H1 (cell line): ENCODE measurements around the gene SGMS1. TPM values are rescaled to one million over a fixed set of nuclear protein-coding genes. Genes with fewer than 3 reads are reported as not detected.

Source experiments
- CTCF ChIA-PET: fragments of 300-600 bp; sonication (Branson Sonifier 250); formaldehyde crosslinking; loops from one replicate; lab custom pipeline; 2021; ENCODE audit not compliant: partially characterized antibody; lab: Charles Lee
- POLR2A ChIA-PET: fragments of 300-600 bp; sonication (Branson Sonifier 250); formaldehyde crosslinking; loops from one replicate; lab custom pipeline; 2021; ENCODE audit warnings: inconsistent platforms; ENCODE audit not compliant: partially characterized antibody; lab: Charles Lee
- DNase-seq, 2 experiments: peaks; one replicate each; pipeline versions ENCODE4 v3.0.0 to v3.0.0-alpha.2; 2010 to 2022; ENCODE audit warnings: low spot score in 2 of 2, low read depth in 1 of 2, mixed read lengths in 1 of 2
- FAIRE-seq: peaks from 2 replicates; lab custom pipeline; 2011; peaks lifted over from hg19 to GRCh38; lab: Jason Lieb, UNC
- H2AFZ ChIP-seq: 2 replicates; pipeline ENCODE4 v1.8.1; 2012; ENCODE audit warnings: low read length, inconsistent platforms
- H2AK5ac ChIP-seq: 2 replicates; pipeline ENCODE4 v1.6.1; 2013; ENCODE audit warnings: low read depth, low read length
- H2BK120ac ChIP-seq: replicated peaks from 2 replicates; pipeline ENCODE3; 2013; ENCODE audit warnings: low read depth, low read length, inconsistent platforms
- H2BK12ac ChIP-seq: 2 replicates; pipeline ENCODE4 v1.6.1; 2013; ENCODE audit warnings: low read depth, low read length
- H2BK15ac ChIP-seq: 2 replicates; pipeline ENCODE4 v1.6.1; 2013; ENCODE audit warnings: low read length
- H2BK20ac ChIP-seq: 2 replicates; pipeline ENCODE4 v1.6.1; 2013; ENCODE audit warnings: low read length
- H2BK5ac ChIP-seq: 2 replicates; pipeline ENCODE4 v1.6.1; 2013; ENCODE audit warnings: low read depth, low read length
- H3K14ac ChIP-seq: 2 replicates; pipeline ENCODE4 v1.6.1; 2013; ENCODE audit warnings: inconsistent platforms; ENCODE audit not compliant: insufficient read length
- H3K18ac ChIP-seq: 2 replicates; pipeline ENCODE4 v1.6.1; 2013; ENCODE audit warnings: low read length; ENCODE audit errors: extremely low read depth
- H3K23ac ChIP-seq: 2 replicates; pipeline ENCODE4 v1.6.1; 2013; ENCODE audit warnings: inconsistent platforms; ENCODE audit not compliant: insufficient read length
- H3K23me2 ChIP-seq: 2 replicates; pipeline ENCODE4 v1.6.1; 2013; ENCODE audit warnings: low read depth, low read length
- H3K27ac ChIP-seq: 2 replicates; pipeline ENCODE4 v1.6.1; 2011; ENCODE audit warnings: low read depth, low read length, inconsistent platforms
- H3K27me3 ChIP-seq, 4 experiments: replicated peaks in 1 of 4; 1 replicate in 1 of 4; 2 replicates in 3 of 4; pipeline versions ENCODE4 v1.6.1 to v1.8.1; 2011 to 2013; ENCODE audit warnings: low read length in 3 of 4, mild to moderate bottlenecking in 3 of 4, inconsistent platforms in 2 of 4, mixed read lengths in 2 of 4, moderate library complexity in 1 of 4; ENCODE audit not compliant: control insufficient read depth in 3 of 4, insufficient read depth in 3 of 4; ENCODE audit errors: extremely low read depth in 1 of 4
- H3K36me3 ChIP-seq, 4 experiments: 2 replicates each; pipeline versions ENCODE4 v1.6.1 to v1.8.1; 2011 to 2013; ENCODE audit warnings: mild to moderate bottlenecking in 4 of 4, low read length in 3 of 4, moderate library complexity in 2 of 4, control low read depth in 1 of 4, inconsistent platforms in 1 of 4; ENCODE audit not compliant: insufficient read depth in 4 of 4, control insufficient read depth in 2 of 4
- H3K4ac ChIP-seq: replicated peaks from 2 replicates; pipeline ENCODE3; 2013; ENCODE audit warnings: low read length, low read depth, mixed read lengths, inconsistent platforms; ENCODE audit not compliant: insufficient read length
- H3K4me1 ChIP-seq, 4 experiments: replicated peaks in 1 of 4; 1 replicate in 1 of 4; 2 replicates in 3 of 4; pipeline versions ENCODE4 v1.6.1 to v1.8.1; 2011 to 2013; ENCODE audit warnings: low read length in 3 of 4, inconsistent platforms in 2 of 4, mixed read lengths in 1 of 4; ENCODE audit not compliant: insufficient read depth in 4 of 4, control insufficient read depth in 3 of 4
- H3K4me2 ChIP-seq, 2 experiments: 2 replicates each; pipeline versions ENCODE4 v1.6.1 to v1.8.1; 2011 to 2013; ENCODE audit warnings: low read depth in 2 of 2, low read length in 2 of 2, control low read depth in 1 of 2, inconsistent platforms in 1 of 2, mild to moderate bottlenecking in 1 of 2; ENCODE audit not compliant: insufficient read depth in 1 of 2
- H3K4me3 ChIP-seq, 4 experiments: fragments of 200-600, 300-600 bp in 1 of 4; sonication (generic), shearing (Covaris generic), sonication (Bioruptor Twin) in 1 of 4; 2 replicates each; pipeline versions ENCODE4 v1.5.1 to v1.8.1; 2011 to 2016; ENCODE audit warnings: low read length in 4 of 4, low read depth in 3 of 4, control low read depth in 2 of 4, inconsistent platforms in 2 of 4, mild to moderate bottlenecking in 2 of 4, mixed read lengths in 1 of 4, moderate library complexity in 1 of 4; ENCODE audit not compliant: insufficient read depth in 2 of 4; ENCODE audit errors: extremely low read depth in 1 of 4
- H3K56ac ChIP-seq: replicated peaks from 2 replicates; pipeline ENCODE3; 2013; ENCODE audit warnings: low read depth, mild to moderate bottlenecking, mixed read lengths, low read length, inconsistent platforms; ENCODE audit not compliant: insufficient read length
- H3K79me1 ChIP-seq: 2 replicates; pipeline ENCODE4 v1.6.1; 2013; ENCODE audit warnings: low read depth, low read length, control low read depth
- H3K79me2 ChIP-seq, 2 experiments: 2 replicates each; pipeline versions ENCODE4 v1.6.1 to v1.8.1; 2012 to 2013; ENCODE audit warnings: low read length in 2 of 2, mild to moderate bottlenecking in 2 of 2, inconsistent platforms in 1 of 2; ENCODE audit not compliant: insufficient read depth in 2 of 2, control insufficient read depth in 1 of 2
- H3K9ac ChIP-seq, 4 experiments: replicated peaks in 1 of 4; 1 replicate in 1 of 4; 2 replicates in 3 of 4; pipeline versions ENCODE4 v1.6.1 to v1.8.1; 2011 to 2013; ENCODE audit warnings: low read depth in 3 of 4, low read length in 3 of 4, control low read depth in 2 of 4, mild to moderate bottlenecking in 2 of 4, moderate library complexity in 2 of 4, inconsistent platforms in 1 of 4; ENCODE audit errors: extremely low read depth in 1 of 4
- H3K9me3 ChIP-seq, 2 experiments: 2 replicates each; pipeline versions ENCODE4 v1.6.1 to v1.8.1; 2012 to 2013; ENCODE audit warnings: mild to moderate bottlenecking in 2 of 2, moderate library complexity in 2 of 2, control low read depth in 1 of 2, inconsistent platforms in 1 of 2, low read depth in 1 of 2, low read length in 1 of 2, mixed read lengths in 1 of 2; ENCODE audit not compliant: insufficient read depth in 2 of 2
- H4K20me1 ChIP-seq, 2 experiments: replicated peaks in 1 of 2; 2 replicates each; pipeline versions ENCODE3 to v1.8.1; 2011 to 2013; ENCODE audit warnings: inconsistent platforms in 2 of 2, low read length in 2 of 2, mild to moderate bottlenecking in 1 of 2; ENCODE audit not compliant: insufficient read depth in 2 of 2, control insufficient read depth in 1 of 2
- H4K5ac ChIP-seq: 2 replicates; pipeline ENCODE4 v1.6.1; 2013; ENCODE audit warnings: low read length, low read depth, mixed read lengths, inconsistent platforms; ENCODE audit not compliant: insufficient read length
- H4K8ac ChIP-seq: 2 replicates; pipeline ENCODE4 v1.8.0; 2013; ENCODE audit warnings: mild to moderate bottlenecking, moderate library complexity, low read length, inconsistent platforms; ENCODE audit not compliant: insufficient read depth; ENCODE audit errors: extremely low read depth
- H4K91ac ChIP-seq: replicated peaks from 2 replicates; pipeline ENCODE3; 2013; ENCODE audit warnings: low read length, mixed read lengths, inconsistent platforms; ENCODE audit not compliant: insufficient read length
- HDAC2 ChIP-seq, 2 experiments: fragments of 300-600 bp in 1 of 2; sonication (generic) in 1 of 2; IDR thresholded peaks; 2 replicates each; pipeline ENCODE4 v1.6.1; 2011 to 2012; ENCODE audit warnings: low read depth in 2 of 2, low read length in 2 of 2, mild to moderate bottlenecking in 2 of 2, moderate library complexity in 2 of 2, borderline replicate concordance in 1 of 2, inconsistent platforms in 1 of 2
- PHF8 ChIP-seq: fragments of 200-600 bp; sonication (generic); conservative IDR thresholded peaks from 2 replicates; pipeline ENCODE4 v1.7.1; 2012; ENCODE audit warnings: low read depth, mild to moderate bottlenecking, inconsistent platforms, low read length, moderate library complexity
- POLR2AphosphoS5 ChIP-seq: IDR thresholded peaks from 2 replicates; pipeline ENCODE4 v1.6.1; 2011; ENCODE audit warnings: low read depth, low read length
- SP4 ChIP-seq: IDR thresholded peaks from 2 replicates; pipeline ENCODE4 v1.6.1; 2012; ENCODE audit warnings: low read length, inconsistent platforms
- SRF ChIP-seq: IDR thresholded peaks from 2 replicates; pipeline ENCODE4 v1.6.1; 2011; ENCODE audit warnings: mild to moderate bottlenecking, low read depth, low read length, moderate library complexity
- SUZ12 ChIP-seq: fragments of 200-600 bp; sonication (generic); IDR thresholded peaks from 2 replicates; pipeline ENCODE4 v1.6.1; 2012; ENCODE audit warnings: mild to moderate bottlenecking, inconsistent platforms, low read length, moderate library complexity, mixed read lengths
- YY1 ChIP-seq: IDR thresholded peaks from 2 replicates; pipeline ENCODE4 v1.6.1; 2011; ENCODE audit warnings: low read depth, mild to moderate bottlenecking, low read length
- WGBS, 2 experiments: shearing (Covaris generic) in 1 of 2; methylation state at CpG; one replicate each; pipeline versions ENCODE4 v1.1.6 to v1.1.7; 2013 to 2015; ENCODE audit warnings: low lambda C conversion rate in 2 of 2, mixed read lengths in 2 of 2, inconsistent platforms in 1 of 2, low coverage in 1 of 2, missing lambda C conversion rate in 1 of 2; ENCODE audit not compliant: insufficient replicate concordance in 2 of 2, insufficient coverage in 1 of 2, insufficient read length in 1 of 2; ENCODE audit errors: extremely low coverage in 1 of 2, missing lambda C conversion rate in 1 of 2; 5-methylcytosine and 5-hydroxymethylcytosine counted together
- polyA plus RNA-seq, 7 experiments: library from polyadenylated mRNA; depleted of rRNA in 3 of 7; stranded (reverse) in 5 of 7; unstranded in 2 of 7; fragments of >200 nt in 5 of 7; fragments of 200-250 nt in 2 of 7; gene quantifications; 1 replicate in 5 of 7; 2 replicates in 1 of 7; 4 replicates in 1 of 7; pipeline versions ENCODE4 v1.2.1 to v1.2.3, GENCODE V29; 2011 to 2013; ENCODE audit warnings: missing spikeins in 2 of 7, mixed read lengths in 2 of 7
- total RNA-seq: library from RNA; stranded (reverse); fragmentation: NEBNext Ultra II Directional; extraction: Animal tissue kit (Norgen Biotek cat#: 25700); gene quantifications from 2 replicates; pipeline ENCODE4 v1.2.1, GENCODE V29; 2021

SGMS1 gene
- total and polyA plus RNA-seq, 2 of the 8 experiments (the other 6 are each of a cell fraction or from before 2014, with no cell fraction given) = 6.0 to 15.6 TPM

DNA sequence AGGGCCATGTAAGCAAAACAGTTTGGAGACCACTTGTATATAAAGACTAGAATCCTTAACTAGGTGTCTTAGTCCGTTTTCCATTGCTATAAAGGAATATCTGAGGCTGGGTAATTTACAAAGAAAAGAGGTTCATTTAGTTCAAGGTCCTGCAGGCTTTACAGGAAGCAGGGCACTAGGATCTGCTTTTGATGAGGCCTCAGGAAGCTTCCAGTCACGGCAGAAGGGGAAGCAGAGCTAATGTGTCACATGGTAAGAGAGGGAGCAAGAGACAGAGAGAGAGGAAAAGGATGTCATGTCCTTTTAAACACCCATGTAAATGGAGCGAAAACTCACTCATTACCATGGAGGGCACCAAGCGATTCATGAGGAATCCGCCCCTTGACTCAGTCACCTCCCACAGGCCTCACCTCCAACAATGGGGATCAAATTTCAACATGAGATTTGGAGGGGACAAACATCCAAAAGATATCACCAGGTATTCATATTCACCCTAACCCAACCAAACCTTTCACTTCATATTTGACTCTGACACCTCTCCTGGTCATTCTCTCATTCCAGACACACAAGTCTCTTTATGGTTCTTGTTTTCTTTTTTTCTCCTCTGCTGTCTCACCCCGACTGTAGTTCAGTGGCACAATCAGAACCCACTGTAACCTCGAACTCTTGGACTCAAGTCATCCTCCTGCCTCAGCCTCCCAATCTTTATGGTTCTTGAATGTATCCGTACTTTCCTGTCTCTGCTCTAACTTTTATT, 342.4 kb downstream of the SGMS1 start:
- POLR2A ChIA-PET = no interaction called here
- FAIRE-seq = no peak

More for the DNA sequence above, 342.4 kb downstream of the SGMS1 start:
- Histone ChIP-seq H4K8ac (no peak overlapping the region), H4K20me1 (no peaks in the 10 kb centered on the region), H3K23me2 (no peaks in the 10 kb centered on the region), H3K4me3 (no peak overlapping the region), H3K27me3 (no peaks in the 10 kb centered on the region), H3K79me2 (no peaks in the 10 kb centered on the region), H3K4me2 (no peak overlapping the region), H3K9ac (no peak overlapping the region), H3K4me1 (no peaks in the 10 kb centered on the region), H4K91ac (no peak overlapping the region), H2AFZ (0 out of 2 replicates have a peak overlapping the region, but pooled peaks have one; percentile 12), H3K27ac (no peak overlapping the region), H3K56ac (no peak overlapping the region), H4K5ac (no peak overlapping the region), H3K79me1 (no peaks in the 10 kb centered on the region), H2BK120ac (no peak overlapping the region), H3K23ac (no peak overlapping the region), H2BK12ac (no peak overlapping the region), H2BK20ac (no peak overlapping the region), H3K18ac (no peak overlapping the region), H2BK5ac (no peak overlapping the region), H2AK5ac (no peak overlapping the region), H3K14ac (no peak overlapping the region), H3K4ac (no peak overlapping the region), H2BK15ac (no peak overlapping the region), H3K9me3 (no peaks in the 10 kb centered on the region), H3K36me3 (no peaks in the 10 kb centered on the region)
- TF ChIP-seq SP4 (no peak), SRF (no peak), POLR2AphosphoS5 (no peak), HDAC2 (IDR thresholded peaks at IDR 0.05; ENCODE audit: borderline replicate concordance in 1 of 2, low read depth in 2 of 2, low read length in 2 of 2) (no peak), SUZ12 (no peak), YY1 (no peak), PHF8 (no peak)
- 84% methylated on average over 8 of the region's 8 CpGs; no CpG with 5 or more reads in 1 of the 2 experiments for WGBS, 2 experiments
- no peak for DNase-seq
- CTCF ChIA-PET = interaction anchor here (0.6 to 1.6 kb wide), 2 partner anchors 8 to 30 kb away, joined by 3 to 4 read pairs; no protein-coding TSS in a partner anchor
